Stimulated activated CD4-positive, alpha-beta T cell treated with anti-CD3 and anti-CD28 coated beads, Interleukin-15, amount 100 ng/mL, for 24 hours (primary cell): ENCODE data around the gene NFIA.
A peak's percentile ranks its signal among the peaks of the same experiment; 100 is the strongest.

Source experiments
- DNase-seq: peaks from one replicate; pipeline ENCODE4 v3.0.0-alpha.2; 2020

Gene NFIA

GRCh38 chr1:61280452-61280851 lies 198.1 kb downstream of the NFIA start:
- DNase-seq: no peak

DNA sequence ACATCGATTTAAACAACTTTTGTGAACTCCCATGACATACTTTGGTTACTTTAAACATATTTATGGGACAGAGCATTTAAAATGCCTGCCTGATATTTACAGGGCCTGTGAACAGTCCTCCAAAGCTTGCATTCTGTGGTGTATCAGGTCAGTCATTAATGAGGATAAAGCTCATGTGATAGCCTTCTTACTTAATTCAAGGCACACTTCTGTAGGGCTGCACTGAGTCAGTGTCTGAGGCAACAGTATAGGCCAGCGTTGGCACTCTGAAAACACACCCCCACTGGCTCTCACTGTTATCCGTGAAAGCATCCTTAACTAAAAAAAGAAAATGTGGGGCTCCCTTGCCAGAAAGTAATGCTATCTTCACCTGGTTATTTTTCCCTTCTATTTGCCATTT lies 200.0 kb downstream of the NFIA start:
- no peak for DNase-seq

- peak; percentile 23 for DNase-seq
Observed at GRCh38 chr1:61284248-61284854, 202.0 kb downstream of the NFIA start.

DNA sequence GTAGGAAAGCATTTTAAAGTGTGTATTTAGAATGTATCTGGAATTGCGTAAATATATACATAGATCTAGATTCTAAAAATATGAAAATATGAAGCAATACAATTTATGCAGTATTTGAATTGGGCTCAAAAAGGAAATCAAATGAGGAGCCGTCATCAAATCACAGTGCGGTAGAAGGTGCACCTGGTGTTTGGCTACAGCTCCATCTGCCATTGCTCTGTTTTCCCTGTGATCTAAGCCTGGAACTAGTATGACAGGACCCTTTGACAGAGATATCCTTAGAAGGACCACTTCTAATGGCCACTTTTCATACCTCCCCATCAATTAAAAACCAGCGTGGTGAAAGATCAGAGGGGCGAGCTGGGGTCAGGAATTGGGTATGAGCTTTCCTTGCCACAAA lies 202.6 kb downstream of the NFIA start:
- no peak for DNase-seq

- DNase-seq: no peak
Observed at GRCh38 chr1:61285371-61285885, 203.1 kb downstream of the NFIA start.

DNA sequence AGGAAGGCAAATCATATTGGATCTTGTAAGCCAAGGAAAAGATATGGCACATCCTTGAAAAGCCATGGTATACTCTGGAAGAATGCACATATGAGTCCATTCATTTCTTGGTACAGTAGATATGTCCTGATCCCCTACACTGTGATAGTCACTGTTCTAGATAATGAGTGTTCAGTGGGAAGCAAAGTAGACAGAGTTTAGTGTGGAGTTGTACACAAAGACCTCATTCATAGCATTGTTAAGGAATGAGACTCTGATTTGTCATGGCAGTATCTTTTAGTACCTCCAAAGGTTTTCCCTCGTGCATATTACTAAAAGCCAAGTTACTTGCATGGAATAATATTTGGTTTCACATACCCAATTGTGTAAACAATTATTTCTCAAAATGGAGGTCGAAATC lies 204.7 kb downstream of the NFIA start:
- no peak for DNase-seq

GRCh38 chr1:61287734-61288133 lies 205.4 kb downstream of the NFIA start:
- no peak for DNase-seq

DNA sequence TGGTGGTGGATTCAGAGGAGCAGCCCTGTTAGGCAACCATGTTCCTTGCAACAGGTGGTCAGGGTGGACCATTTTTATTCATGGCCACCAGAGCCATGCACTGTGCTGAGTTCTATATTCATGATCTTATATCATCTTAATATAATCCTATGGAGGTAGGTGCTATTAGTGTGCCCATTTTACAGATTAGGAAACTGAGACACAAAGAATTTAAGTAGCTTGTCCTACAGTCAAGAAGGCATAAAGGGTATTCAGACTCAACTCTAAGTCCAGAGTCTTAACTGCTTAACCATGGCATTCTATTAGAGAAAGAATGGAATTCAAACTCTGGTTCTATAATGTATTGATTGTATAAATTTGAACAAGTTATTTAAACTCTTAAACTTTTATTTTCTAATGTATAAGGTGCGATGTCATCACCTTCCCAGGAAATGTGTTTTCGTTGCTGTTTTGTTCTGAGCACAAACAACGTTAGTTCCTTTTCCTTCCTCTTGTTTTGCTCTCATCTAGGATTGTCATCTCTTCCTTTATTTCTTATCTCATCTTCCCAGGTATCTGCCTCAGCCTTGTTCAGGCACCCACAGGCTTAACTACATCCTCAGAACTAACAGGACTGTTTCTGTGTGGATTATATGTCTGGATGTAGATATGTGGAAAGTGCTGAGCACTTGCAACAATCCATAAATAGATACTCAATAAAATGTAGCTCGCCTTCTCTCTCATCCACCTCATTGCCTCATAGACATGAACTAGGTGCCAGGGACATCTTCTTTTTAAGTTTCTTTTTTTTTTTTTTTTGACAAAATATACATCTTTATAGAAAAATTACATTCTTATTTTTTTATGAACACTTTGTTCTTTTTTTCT lies 207.1 kb downstream of the NFIA start:
- DNase-seq: no peak

DNA sequence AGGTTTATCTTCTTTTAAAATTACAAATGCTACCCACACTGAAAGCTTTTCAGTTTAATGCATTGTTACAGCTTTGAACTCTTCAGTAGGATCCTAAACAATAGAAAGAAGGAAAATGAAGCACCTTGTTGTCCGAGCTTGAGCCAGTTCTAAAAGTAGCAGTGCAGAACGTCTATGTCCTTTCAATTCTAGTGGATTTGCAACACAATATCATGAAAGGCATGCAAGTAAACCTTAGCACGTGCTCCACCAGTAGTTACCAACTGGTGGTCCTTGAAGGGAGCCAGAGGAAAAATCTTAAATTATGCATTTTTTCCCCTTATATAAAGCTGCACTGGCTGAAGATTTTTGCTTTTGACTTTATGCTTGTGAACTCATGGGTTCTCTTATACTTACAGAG lies 208.2 kb downstream of the NFIA start:
- no peak for DNase-seq

DNA sequence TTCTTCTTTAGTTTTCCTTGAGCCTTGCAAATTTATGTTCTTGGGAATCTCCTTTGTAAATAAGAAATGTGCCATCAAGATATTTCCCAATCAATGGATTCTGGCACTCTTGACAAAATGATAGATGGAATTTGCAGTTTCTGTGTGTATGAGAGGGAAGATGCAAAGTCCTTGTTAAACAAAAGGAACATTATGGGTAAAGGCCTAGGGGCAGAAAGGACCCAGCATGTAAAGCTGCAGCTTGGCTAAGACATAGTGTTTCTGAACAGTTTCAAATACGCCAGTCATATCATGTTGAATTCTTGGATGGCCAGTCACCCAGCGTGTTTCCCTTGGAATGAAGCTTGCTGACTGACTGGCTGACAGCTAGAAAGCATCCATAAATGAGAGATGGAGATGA lies 210.8 kb downstream of the NFIA start:
- DNase-seq: no peak

DNA sequence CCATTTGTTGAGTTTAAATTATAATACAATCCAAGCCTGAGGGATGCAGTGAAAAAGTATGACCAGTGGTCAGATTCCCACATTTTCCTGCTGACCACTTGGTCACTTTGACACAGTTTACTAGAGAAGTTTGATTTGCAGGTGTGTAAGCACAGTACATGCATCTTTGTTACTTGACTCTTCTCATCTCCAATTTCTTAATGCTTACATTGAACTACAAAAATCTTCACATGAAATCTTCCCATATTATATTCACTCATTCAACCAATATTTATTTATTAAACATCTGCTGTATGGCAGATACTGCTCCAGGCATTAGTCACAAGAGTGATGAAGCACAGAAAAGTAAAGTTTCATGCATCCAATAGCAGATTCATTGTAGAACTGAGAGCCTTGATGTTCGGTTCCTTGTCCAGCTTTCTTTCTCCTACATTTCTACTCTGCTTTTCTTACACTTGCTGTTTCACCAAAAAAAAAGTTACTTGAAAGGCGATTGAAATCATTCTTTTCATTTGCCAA lies 211.7 kb downstream of the NFIA start:
- DNase-seq: no peak

DNA sequence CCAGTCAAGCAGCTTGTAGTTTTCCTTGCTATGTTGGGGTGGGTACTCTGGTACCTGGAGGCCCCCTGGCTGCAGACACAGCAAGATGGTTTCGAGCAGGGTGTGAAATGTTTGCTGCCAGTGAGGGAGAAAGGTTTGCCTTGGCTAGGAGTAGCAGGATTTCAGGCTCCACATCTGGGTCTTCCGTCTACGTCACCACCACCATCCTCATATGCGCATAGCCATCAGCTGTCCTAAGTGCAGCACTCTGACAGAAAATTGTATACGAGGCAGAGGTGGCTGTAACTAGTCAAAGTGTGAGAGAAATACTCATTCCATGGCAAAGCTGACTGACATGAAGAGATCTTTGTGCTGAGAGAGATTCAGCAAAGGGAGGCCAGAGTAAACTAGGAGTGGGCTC lies 212.6 kb downstream of the NFIA start:
- no peak for DNase-seq

DNA sequence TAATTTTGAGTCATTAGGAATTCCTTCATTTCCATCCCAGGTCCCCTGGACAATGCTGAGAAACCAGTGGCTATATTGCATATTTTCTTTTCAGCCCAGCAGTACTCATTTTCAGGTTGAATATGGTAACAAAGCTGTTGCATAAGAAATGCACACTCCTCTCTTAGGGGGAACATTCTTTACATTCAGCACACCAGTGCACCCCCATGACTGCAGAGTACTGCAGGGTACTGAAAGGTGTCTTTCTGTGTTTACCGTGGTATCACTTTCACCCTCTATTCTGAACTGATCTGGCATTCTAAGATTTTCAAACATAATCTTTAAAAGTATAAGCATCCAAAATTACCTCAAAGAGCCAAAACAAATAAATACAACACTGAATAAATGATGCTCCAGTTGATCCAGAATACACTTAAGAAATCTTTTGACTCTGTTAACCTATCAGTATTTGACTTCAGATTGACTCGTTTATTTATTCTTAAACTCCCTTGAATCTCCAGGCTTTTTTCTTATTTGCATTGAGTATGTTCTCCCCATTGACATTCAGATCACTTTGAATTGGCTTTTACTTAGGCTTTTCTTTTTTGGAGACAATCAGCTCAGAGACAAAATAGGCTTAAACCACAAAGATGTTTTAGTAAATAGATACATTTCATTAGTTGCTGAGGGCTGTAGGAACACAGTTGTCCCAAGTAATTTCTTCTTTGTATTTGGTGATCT lies 213.6 kb downstream of the NFIA start:
- no peak for DNase-seq

DNA sequence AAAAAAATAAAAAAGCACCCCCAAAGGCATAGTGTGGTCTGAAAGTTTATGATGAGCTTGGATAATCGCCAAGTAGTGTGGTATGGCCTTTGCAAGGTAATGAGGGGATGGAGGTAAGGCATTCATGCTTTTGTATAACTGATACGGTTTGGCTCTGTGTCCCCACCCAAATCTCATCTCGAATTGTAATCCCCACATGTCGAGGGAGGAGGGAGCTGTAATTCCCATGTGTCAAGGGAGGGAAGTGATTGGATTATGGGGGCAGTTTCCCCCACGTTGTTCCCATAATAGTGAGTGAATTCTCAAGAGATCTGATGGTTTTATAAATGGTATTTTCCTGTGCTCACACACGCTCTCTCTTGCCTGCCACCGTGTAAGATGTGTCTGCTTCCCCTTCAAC lies 215.5 kb downstream of the NFIA start:
- DNase-seq: no peak

DNA sequence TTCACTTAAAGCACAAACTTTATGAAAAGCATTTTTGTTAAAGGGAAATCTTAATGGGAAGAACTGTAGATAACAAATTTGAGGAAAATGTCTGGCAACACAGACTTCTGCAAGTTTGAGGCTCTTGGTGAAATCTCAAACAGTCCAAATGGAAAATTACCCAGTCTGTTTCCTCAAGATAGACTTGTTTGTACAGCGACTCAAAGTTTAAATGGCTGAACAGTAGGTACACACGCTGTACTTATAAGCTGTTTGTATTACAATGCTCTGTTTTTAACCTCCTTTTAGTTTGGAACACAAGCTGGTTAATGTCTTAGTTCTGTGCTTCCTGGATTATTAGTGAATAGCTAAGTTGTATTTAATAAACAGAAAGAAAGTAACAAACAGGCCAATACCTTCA lies 217.1 kb downstream of the NFIA start:
- DNase-seq: no peak

GRCh38 chr1:61300899-61301298 lies 218.5 kb downstream of the NFIA start:
- DNase-seq: no peak

- peak; percentile 31 for DNase-seq
Observed at GRCh38 chr1:61301824-61302657, 219.7 kb downstream of the NFIA start.

DNA sequence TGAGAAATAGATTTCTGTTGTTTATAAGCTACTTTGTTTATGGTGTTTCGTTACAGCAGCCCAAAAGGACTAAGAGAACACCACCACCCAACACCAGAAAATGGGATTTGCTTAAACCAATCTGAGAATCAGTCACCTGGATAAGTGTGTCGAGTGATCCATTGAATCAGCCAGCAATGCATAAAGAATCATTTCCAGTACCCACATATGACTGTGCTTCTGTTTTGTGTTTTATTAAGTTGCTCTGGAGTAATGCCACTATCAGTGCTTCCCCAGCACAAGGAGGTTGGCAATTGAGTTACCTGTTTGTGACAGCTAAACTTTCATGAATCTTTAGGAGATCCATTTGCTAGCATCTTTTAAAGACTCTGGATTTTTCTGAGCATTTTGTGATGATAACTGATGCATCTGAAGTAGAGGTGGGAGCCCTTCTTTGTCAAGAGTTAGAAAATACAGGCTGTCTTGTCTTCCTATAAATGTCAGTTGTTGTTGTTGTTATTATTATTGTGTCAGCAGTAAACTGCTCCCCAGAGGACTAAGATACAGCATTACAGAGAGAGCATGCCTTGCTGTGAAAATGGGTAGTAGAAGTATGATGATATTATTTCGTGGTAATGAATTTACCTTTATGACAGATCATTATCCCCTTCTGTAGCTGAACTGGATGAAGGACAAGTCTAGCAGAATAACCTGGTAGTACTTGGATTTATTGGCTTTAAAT lies 225.2 kb downstream of the NFIA start:
- DNase-seq: no peak

DNA sequence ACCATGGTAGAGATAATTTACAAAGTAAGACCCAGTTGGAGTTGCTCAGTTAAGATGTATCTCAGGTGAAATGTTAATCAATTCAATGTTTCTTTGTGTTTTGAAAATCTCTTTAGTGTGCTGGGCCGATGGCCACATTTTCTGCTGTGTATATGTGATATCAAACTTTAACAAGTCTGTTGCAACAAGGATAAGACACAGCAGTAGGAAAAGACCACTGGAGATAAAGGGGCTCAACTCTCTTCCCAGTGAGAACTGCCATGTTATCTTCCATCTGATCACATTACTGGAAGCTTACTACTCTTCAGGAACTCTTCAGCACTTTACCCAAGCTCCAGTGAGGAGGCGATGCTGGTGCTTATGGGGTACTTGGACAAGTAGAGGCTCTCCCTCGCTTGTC lies 227.7 kb downstream of the NFIA start:
- DNase-seq: no peak

DNA sequence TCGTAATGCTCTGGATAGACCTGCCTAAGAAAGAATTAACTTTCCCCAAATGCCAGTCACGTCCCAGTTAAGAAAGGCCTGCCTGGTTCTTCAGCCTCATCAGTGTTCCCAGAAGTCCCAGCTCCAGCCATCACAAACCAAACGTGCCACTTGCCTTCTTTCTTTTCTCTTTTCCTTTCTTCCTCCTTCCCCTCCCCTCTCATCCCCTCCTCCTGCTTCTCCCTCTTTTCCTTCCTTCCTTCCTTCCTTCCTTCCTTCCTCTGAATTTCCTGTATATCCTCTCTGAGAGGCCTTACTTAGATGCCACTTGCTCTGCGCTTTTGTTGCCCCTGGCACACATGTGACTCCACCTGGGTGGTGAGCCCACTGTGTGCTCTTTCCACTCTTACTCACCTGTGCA lies 228.2 kb downstream of the NFIA start:
- DNase-seq: no peak

- no peak for DNase-seq
Observed at GRCh38 chr1:61313906-61314422, 231.6 kb downstream of the NFIA start.

DNA sequence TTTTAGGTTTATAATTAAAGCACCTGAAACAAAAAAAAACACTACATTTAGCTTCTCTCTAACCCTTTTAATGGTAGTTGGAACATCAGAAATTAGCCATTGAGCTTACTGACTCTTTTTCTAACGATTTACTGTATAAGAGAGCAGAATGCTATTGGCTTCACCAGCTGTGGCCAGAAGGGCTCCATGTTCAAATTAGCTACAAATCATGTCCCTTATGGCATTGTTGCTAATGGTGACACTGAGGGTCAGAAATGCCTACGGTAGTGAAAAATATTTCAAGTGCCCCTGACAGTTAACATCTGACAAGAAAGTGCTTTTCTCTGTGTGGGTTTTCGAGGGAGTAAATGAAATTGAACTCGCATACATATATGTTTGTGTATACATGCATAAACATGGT lies 232.7 kb downstream of the NFIA start:
- no peak for DNase-seq
